HG02885 (cell line): Measurements from ENCODE around the gene MDFI.

Source experiments
- ATAC-seq: cut with Tn5 transposase; IDR thresholded peaks from one replicate; pipeline ENCODE4 v1.9.1; 2021; ENCODE audit warnings: mild to moderate bottlenecking; ENCODE audit not compliant: unreplicated experiment, poor library complexity

Gene MDFI

DNA sequence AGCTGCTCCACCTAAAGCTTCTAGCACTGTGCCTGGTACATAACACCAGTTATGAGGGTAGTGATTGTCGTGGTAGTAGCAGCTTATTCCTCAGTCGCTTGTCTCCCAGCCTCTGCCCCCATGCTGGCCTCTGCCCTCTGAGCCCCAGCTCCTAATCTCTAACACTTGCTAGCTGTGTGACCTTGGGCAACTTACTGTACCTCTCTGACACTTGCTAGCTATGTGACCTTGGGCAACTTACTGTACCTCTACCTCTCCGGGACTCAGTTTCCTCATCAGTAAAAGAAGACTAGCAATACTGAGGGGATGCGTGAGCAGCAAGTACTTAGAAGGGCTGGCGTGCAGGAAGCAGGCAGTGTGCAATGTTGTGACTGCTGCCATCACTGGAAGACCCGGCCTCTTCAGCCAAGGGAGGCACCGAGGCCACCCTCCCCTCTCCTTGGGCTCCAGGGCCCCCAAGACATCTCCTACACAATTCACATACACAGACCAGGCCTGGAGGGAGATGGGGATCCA, 9.9 kb downstream of the MDFI start:
- no peak for ATAC-seq

DNA sequence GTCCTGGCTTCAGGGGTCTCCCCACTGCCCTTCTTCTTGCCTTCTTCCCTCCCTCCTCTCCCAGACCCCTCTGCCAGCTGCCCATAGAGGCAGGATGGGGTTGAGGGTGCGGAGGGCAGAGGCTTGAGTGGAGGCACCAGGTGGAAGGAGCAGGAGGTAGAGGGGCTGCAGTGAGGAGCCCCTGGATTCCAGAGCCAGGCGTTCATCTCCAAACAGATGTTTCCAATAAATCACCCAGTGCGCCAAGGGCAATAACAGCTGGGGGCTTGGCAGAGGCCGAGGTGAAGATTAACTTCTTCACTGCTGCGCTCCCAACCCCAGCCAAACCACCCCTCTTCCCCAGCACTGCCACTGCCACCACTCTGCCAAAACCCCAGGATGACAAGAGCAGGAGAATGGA, 10.7 kb downstream of the MDFI start:
- ATAC-seq, result no peak

DNA sequence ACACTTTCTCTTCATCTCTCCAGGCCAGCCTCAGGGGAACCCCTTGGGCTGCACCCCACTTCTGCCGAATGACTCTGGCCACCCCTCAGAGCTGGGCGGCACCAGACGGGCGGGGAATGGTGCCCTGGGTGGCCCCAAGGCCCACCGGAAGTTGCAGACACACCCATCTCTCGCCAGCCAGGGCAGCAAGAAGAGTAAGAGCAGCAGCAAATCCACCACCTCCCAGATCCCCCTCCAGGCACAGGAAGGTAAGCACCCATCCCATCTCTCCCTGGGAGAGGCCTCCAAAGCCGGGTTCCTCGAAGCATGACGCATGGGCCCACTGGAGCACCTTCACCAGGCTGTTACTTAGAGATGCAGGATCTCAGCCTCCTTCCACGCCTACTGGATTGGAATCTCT, 11.3 kb downstream of the MDFI start:
- no peak for ATAC-seq

DNA sequence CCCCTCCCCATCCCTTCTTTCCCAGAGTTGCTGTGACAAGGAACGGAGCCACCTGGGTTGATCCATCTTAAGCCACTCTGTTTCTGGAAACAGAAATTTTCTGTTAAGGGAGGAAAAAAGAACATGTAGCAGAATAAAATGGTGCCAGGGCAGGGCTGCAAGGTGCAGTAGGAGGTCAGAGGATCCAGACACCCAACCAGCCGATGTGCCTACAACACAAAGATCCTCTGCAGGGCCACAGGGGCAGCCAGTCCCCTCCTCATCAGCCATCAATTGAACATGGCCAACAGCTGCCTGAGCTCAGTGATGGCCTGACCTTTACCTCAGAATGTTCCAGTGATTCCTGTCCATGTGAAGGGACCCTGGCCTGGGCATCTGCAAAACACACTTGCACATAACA, 11.9 kb downstream of the MDFI start:
- ATAC-seq, result no peak

DNA sequence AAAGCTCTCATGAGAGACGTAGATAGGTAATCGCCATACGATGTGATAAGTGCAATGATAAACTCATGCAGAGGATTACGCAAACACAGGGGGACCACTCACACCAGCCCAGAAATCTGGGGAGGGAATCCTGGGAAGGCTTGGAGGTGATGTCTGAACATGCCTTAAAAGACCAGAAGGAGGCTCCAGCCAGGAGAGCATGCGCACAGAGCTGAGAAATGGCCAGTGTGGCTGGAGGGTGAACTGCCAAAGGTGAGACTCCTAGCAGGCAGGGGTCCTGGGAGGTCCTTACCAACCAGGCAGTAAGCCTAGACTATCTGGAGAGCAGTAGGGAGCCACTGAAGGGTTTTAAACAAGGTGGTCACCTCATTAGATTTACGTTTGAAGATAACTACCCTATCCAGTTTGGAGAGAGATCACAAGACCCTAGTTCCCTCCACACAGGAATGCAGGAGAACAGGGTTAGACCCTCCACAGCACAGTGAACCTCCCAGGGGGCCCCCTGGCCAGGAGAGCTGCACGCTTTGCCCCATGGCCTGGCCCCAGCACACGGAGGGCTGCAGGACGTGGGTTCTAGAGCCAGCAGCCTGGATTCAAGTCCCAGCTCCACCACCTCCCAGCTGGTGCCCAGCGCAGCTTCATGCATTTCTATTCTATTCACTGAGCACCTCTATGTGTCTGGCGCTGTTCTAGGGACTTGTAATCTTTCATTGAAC, 13.1 kb downstream of the MDFI start:
- no peak for ATAC-seq

DNA sequence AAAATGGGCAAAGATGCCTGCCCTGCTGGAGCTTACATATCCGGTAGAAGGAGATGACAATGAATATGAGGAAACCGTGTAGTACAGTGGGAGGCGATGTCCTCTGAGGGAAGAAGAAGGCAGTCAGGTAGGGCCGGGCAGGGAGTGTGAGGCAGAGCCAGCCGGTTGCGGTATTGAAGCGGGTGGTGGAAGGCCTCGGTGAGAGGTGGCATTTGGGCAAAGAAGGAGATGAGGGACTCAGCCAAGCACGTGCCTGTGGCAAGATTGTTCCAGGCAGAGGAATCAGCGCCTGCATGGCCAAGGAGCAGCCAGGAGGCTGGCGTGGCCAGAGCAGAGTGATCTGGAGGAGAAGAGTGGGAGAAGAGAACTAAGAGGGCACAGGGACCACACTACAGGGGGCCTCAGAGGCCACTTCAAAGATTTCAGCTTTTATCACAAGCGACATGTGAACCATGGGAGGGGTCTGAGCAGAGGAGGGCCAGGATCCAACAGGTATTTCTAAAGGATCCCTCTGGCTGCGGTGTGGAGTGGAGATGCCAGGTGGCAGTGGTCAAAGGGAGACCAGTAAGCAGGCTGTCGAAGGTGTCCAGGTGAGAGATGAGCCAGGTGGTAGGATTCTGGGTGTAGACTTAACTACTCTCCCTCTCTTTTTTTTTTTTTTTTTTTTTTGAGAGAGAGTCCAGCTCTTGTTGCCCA, 13.8 kb downstream of the MDFI start:
- no peak for ATAC-seq

DNA sequence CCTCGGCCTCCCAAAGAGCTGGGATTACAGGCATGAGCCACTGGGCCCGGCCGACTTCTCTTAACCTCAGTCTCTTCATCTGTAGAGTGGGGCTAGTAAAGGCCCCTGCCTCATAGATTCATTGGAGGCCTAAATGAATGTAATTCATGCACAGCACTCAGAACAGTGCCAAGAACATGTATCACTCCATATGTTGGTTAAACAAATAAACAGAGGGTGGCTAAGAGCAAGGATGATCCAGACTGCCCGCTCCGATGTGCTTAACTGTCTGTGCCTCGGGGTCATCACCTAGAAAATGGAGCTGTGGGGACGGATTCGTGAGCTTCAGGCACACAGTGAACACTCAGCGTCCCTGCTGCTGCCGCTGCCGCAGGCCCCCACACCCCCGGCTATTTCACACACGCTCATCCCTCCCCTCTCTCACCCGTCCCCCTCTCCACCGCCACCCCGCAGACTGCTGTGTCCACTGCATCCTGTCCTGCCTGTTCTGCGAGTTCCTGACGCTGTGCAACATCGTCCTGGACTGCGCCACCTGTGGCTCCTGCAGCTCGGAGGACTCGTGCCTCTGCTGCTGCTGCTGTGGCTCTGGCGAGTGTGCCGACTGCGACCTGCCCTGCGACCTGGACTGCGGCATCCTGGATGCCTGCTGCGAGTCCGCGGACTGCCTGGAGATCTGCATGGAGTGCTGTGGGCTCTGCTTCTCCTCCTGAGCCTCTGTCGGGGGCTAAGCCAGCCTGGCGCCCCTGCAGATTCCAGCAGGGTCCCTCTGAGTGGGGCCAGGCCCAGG, 14.8 kb downstream of the MDFI start:
- no peak for ATAC-seq

DNA sequence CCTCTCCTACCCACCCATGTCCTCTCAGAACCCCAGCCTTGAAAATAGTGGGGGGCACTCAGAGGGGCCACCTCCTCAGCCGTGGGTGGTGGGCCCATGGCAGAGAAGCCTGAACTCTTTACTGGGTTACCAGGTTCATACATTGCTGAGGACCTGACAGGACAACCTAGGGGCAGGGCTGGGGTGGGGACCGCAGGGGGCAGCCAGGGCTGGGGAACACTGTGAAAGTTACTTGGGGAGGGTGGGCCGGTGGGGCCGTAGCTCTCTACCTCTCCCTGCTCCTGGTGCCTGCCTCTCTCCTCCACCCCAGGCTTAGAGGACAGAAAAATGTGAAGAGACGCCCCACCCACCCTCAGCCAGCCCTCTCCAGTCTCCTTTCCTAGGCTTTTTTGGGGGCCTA, 15.4 kb downstream of the MDFI start:
- no peak for ATAC-seq

DNA sequence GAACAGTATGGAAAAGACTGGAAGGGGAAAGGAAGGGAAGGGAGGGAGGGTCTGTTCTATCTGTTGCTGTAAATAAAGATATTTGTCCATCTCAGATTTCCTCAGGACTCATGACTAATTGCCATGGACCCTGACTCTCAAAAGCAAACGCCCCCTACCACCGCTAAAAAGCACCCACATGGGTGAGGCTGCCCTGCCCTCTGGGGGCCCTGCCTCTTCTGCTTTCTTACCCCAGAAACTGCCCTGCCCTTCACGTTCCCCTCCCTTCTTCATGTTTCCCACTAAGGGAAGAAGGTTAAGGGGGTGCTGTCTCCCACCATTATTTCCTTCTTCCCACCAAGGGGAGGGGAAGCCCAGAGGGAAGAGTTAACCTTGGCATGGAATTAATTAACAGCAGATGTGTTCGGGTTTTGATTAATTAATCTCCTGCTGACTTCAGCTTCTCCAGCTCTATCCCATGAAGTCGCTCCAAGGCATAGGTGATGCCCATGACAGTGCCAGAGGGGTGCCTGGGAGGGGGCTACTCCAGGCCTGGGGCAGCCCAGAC, 16.0 kb downstream of the MDFI start:
- no peak for ATAC-seq

DNA sequence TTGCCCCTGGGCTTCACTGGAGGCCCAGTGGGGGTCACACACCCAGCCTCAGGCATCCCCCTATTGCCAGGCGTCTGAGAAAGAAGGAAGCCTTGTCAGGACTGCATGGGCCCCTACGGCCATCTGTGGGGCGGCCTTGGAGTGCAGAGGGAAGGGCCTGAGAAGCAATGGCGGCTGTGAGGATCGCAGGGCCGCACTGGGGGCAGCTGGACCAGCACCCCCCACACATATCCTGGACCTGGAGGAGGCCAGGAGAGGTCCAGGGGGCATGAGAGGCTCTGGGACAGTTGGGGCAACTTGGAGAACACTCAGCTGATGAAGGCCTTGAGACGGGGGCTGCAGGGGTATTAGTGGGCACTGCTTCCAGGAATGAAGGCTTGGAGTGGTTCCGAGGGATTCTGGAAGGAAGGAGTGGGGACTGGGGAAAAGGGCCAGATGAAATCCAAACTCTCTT, 16.5 kb downstream of the MDFI start:
- no peak for ATAC-seq

DNA sequence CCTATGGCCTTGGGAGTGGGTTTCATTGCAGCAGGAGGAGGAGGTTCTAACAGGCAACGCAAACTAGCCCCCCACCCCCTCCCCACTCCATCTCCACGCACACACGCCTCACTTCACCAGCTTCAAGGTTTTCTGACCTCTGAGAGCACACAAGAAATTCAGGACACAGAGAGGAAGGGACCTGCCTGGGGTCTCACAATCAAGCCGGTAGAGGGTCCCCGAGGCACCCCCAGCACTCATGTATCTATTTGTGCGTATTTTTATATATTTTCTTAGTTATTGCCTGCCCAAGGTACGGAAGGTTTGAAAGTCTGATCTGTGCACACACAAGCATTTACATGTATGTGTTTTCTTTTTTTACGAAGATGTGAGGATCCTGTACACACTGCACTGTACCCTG, 16.9 kb downstream of the MDFI start:
- ATAC-seq, result no peak

DNA sequence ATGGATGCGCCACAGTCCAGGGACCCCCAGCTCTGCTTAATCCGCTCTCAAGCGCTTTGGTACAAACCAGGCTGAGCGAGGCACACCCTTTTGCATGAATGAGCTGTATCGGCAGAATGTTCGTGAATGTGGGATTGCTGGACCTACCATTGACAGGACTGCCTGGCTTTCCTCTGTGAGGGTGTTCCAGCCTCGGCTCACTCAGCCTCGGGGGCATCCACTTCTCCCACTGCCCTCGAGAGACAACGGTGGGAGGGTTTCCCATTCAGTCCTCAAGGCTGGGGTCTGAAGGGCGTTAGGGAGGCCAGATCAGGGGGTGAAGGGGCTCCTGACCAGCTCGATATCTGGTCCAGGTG, 17.4 kb downstream of the MDFI start:
- no peak for ATAC-seq

DNA sequence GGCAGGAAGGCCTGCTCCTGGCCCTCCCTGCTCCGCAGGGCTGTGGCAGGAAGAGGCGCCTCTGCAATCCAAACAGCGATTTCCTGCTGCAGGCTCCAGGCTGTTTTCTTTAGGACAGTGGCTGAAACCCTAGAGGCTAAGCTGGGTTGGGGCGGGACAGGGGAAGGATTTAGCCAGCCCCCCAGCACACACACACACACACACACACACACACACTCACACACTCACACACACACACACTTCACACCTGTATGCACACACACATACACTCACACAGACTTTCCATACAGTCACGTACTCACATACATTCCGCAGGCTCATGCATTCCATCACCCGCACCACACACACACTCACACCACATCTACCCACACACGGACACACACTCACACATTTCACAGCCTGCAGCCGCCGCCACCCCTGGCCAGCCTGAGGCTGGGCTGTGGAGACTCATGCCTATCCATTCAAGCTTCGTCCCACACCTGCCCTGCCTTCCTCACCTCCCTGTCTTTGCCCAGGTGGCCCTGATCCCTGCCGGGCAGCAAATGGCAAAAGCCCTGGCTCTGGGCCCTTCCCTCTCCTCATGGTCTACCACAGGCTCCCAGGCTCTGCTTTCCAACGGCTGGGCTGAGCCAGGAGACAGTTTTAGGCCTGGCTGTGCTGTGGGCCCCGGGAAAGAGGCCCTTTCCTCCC, 17.9 kb downstream of the MDFI start:
- no peak for ATAC-seq

DNA sequence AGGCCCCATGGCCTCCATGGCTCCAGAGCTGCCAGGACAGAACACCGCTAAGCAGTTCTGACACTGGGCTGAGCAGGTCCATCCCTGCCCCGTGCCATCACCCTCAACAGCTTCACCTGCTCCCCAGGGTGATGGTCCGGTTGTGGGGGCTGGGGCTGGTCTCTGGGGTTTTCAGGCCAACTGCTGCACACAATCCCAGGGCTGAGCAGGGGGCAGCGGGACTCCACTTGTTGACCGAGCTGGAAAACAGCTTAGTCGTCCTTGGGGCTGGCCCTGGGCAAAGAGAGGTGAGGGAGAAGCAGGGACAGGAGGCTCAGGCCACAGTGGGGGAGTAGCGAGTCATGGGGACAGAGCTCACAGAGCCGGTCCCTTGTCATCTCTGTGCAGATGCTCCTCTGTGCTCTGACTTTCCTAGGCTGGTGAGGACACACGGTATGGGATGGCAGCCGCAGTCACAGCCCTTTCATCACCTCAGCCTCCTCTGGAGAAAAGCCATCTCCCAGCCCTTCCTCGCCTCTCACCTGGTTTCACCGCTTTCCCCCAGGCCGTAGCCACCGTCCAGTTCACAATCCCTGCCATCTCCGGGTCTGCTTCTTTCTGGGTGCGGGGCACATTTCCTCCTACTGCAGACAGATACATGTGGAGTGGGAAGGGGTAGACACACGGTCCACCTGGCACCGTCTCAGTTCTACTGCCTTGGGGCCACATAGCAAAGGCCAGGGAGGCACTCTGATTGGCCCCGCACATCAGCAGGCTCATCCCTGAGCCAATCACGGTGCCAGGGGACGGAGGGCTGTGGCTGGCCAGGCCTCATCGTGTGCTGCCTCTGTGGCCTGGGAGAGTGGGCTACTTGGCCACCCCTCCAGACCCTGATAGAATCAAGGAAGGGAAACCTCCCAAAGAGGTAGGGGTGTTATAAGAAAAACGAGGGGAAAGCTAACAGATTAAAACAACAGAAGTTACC, 19.1 kb downstream of the MDFI start:
- ATAC-seq, result no peak

DNA sequence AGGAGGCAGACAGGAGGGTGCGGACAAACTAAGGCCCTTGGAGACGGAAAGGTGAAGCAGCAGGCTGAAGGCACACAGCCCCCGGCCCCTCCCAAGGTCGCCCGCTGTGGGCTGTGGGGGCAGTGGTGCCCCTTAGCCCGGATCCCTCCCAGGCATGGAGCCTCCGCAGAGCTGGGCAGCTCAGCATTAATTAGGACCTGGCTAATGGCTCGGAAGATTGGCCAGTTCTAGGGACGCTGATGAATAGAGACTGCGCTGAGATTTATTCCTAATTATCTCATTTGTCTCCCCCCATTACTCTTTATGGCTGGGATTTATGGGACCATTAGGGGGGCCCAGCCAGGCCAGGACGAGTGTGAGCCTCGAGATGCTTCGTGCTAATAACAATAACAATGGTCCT, 20.4 kb downstream of the MDFI start:
- ATAC-seq, result no peak

DNA sequence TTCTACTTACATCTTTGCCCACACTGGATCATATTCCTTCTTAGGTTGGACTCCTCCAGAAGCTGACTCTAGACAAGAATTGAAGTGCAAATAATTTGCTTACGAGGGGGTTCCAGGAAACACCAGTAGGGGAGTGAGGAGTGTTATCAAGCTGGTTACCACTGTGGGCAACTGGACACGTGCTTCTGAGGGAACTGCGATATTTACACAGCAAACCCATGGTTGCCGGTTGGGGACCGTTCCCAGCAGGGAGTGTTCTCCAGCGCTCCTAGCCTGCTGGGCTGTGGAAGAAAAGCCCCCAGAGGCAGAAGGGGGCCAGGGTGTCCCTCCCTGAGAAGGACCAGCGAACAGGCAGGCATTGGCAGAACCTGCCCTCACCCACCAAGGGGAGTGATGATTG, 21.7 kb downstream of the MDFI start:
- no peak for ATAC-seq

DNA sequence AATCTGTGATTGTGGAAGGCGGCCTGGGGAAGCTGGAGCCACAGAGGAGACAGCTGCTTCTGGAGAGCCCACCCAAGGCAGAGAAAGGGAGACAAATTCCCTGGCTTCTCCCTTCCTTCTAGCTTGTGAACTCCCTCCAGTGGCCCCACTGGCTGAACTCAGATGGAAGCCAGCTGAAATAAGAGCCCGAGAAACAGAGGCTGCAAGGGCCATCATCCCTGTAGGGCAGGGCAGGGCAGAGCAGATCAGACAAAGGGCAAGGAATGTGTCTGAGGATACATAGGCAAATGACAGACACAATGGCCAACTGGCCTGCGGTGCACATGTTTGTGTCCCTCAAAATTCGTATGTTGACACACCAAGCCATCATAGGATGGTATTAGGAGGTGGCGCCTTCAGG, 25.3 kb downstream of the MDFI start:
- no peak for ATAC-seq

DNA sequence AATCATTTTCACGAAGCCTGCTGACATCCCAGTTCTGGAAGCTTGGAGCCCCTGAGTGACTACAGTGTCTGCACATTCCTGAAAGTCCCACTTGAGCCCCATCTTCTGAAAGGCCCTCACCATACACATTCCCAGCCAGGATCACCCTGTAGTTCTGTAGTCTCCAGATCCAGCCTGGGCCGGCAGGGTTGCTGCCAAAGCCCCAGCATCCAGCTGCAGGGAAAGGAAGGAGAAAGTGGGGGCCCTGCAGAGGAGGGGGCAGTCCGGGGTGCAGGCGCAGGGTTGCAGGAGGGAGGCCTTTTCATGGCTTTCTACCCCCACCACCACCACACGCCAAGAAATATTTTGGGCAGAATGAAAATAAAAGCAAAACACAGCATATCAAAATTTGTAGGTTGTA, 26.0 kb downstream of the MDFI start:
- ATAC-seq, result no peak

DNA sequence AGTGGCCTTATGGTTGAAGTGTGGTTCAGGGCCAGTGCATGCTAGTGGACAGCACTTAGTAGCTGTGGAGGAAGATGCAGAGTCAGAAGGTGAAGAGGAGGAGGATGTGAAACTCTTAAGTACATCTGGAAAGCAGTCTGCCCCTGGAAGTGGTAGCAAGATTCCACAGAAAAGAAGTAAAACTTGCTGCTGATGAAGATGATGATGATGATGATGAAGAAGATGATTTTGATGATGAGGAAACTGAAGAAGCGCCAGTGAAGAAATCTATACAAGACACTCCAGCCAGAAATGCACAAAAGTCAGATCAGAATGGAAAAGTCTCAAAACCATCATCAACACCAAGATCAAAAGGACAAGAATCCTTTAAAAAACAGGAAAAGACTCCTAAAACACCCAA, 28.9 kb downstream of the MDFI start:
- ATAC-seq, result no peak
